Measurements from ENCODE around the gene ACBD3.
"Not testable (repeated sequence)": the region's sequence is repeated elsewhere in the genome, so short reads cannot be mapped to it uniquely, and the experiment has no call there.

ACBD3 gene

DNA sequence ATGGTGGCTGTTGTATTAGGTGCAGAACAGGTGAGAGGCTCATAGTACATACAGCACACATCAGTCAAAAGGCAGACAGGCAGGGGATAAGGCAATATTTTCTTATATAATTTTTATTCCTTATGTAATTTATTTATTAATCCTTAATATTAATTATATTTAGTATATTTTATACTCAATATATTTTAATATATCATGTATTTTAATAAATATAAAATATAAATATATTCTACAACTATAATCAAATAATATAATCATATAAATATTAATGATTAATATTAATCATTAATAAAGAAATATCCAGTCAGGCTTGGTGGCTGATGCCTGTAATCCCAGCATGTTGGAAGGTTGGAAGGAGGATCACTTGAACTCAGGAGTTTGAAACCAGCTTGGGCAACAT, 17.7 kb upstream of the ACBD3 start:
- no peak for DNase-seq (ENCODE audit: low read depth)
- TF ChIP-seq POLR2A (IDR thresholded peaks at IDR 0.05; ENCODE audit: extremely low read depth, insufficient read length) (no peak), CTCF (IDR thresholded peaks at IDR 0.05; ENCODE audit: low read depth, low read length) (no peak), MYC (IDR thresholded peaks at IDR 0.05; ENCODE audit: low read depth, low read length) (no peak), MAX (IDR thresholded peaks at IDR 0.05; ENCODE audit: low read depth, low read length) (no peak)
- no peak overlapping the region for H3K4me3 ChIP-seq (ENCODE audit: low read depth, low read length)

GRCh38 chr1:226203655-226204054, 17.1 kb upstream of the ACBD3 start:
- no peak overlapping the region for H3K4me3 ChIP-seq (ENCODE audit: low read depth, low read length)
- no peak for DNase-seq (ENCODE audit: low read depth)
- TF ChIP-seq POLR2A (IDR thresholded peaks at IDR 0.05; ENCODE audit: extremely low read depth, insufficient read length) (no peak), MAX (IDR thresholded peaks at IDR 0.05; ENCODE audit: low read depth, low read length) (no peak), MYC (IDR thresholded peaks at IDR 0.05; ENCODE audit: low read depth, low read length) (no peak), CTCF (IDR thresholded peaks at IDR 0.05; ENCODE audit: low read depth, low read length) (no peak)

- TF ChIP-seq MAX (IDR thresholded peaks at IDR 0.05; ENCODE audit: low read depth, low read length) (no peak), POLR2A (IDR thresholded peaks at IDR 0.05; ENCODE audit: extremely low read depth, insufficient read length) (no peak), MYC (IDR thresholded peaks at IDR 0.05; ENCODE audit: low read depth, low read length) (no peak), CTCF (IDR thresholded peaks at IDR 0.05; ENCODE audit: low read depth, low read length) (no peak)
- DNase-seq (ENCODE audit: low read depth): no peak
- no peak overlapping the region for H3K4me3 ChIP-seq (ENCODE audit: low read depth, low read length)
Measured at GRCh38 chr1:226203240-226203639, 16.7 kb upstream of the ACBD3 start.

DNA sequence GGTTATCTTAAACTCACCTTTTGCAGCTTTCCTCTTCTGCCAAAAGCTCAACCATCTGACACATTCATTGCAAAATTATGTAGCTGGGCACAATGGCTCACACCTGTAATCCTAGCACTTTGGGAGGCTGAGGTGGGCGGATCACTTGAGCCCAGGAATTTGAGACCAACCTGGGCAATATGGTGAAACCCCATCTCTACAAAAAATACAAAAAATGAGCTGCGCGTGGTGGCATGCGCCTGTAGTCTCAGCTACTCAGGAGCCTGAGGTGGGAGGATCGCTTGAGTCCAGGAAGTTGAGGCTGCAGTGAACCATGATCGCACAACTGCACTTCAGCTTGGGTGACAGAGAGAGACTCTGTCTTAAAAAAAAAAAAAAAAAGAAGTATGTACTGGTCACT, 16.1 kb upstream of the ACBD3 start:
- H3K4me3 ChIP-seq (ENCODE audit: low read depth, low read length); DNase-seq (ENCODE audit: low read depth): not testable (repeated sequence)

DNA sequence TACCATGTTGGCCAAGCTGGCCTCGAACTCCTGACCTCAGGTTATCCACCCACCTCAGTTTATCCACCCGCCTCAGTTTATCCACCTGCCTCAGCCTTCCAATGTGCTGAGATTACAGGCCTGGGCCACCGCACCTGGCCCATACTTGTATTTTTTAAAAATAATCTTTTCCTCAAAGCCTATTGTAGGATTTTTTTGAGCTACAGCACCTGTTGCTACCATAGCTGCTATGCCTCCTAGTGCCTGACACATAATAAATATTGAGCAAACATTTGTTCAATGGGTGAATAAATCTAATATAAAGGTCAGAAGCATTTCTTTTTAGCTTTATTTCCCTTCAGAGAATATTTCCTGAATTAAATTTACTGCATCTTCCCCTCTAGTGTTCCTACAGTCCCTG, 15.7 kb upstream of the ACBD3 start:
- no peak for DNase-seq (ENCODE audit: low read depth)
- TF ChIP-seq POLR2A (IDR thresholded peaks at IDR 0.05; ENCODE audit: extremely low read depth, insufficient read length) (no peak), CTCF (IDR thresholded peaks at IDR 0.05; ENCODE audit: low read depth, low read length) (no peak), MYC (IDR thresholded peaks at IDR 0.05; ENCODE audit: low read depth, low read length) (no peak), MAX (IDR thresholded peaks at IDR 0.05; ENCODE audit: low read depth, low read length) (no peak)

DNA sequence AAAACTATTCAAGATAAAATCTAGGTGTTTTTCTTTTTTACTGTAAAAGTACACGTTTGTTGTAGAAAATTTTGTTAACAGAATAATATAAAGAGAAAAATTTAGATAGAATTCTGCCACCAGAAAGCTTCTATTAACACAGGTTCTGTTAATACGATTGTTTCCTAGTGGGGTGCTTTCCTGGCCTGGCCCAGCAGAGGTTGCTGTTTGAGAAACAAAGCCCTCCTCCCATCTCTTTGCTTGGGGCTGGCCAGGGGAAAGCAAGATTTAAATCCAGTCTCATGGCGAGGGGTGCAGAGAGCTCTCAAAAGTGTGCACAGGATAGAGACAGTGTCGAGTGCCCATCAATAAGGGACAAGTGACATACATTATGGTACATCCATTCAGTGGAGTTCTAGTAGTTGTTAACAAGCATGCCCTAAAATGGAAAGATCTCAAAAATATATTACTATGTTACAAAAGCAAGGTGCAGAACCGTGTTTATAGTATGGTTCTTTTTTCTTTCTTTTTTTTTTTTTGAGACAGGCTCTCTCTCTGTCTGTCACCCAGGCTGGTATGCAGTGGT, 14.6 kb upstream of the ACBD3 start:
- TF ChIP-seq MAX (IDR thresholded peaks at IDR 0.05; ENCODE audit: low read depth, low read length) (no peak), CTCF (IDR thresholded peaks at IDR 0.05; ENCODE audit: low read depth, low read length) (peak; percentile 44)
- H3K4me3 ChIP-seq (ENCODE audit: low read depth, low read length): no peak overlapping the region
- DNase-seq (ENCODE audit: low read depth): peak; percentile 45

More for the DNA sequence above, 15.7 kb upstream of the ACBD3 start:
- no peak overlapping the region for H3K4me3 ChIP-seq (ENCODE audit: low read depth, low read length)

All from NB4 (cell line).